GM12892 (cell line): ENCODE results near the gene JAKMIP2.

Source experiments
- POLR2A ChIP-seq: IDR thresholded peaks from 2 replicates; pipeline ENCODE4 v1.6.1; 2011; ENCODE audit warnings: low read depth, low read length, control low read depth
- POLR2AphosphoS5 ChIP-seq: IDR thresholded peaks from 2 replicates; pipeline ENCODE4 v1.6.1; 2011; ENCODE audit warnings: low read depth, low read length, control low read depth

- TF ChIP-seq POLR2AphosphoS5 (no peak), POLR2A (no peak)
Measured at GRCh38 chr5:147734894-147735293, 47.6 kb downstream of the JAKMIP2 start.
